ENCODE measurements around the gene CACNA1H. TPM values are rescaled to one million over a fixed set of nuclear protein-coding genes. Genes with fewer than 3 reads are reported as not detected.

Gene CACNA1H
- total and polyA plus RNA-seq, 9 of the 15 experiments (the other 6 are each of a cell fraction or from before 2014, with no cell fraction given), result 0.10 to 0.18 TPM; not detected in 7

DNA sequence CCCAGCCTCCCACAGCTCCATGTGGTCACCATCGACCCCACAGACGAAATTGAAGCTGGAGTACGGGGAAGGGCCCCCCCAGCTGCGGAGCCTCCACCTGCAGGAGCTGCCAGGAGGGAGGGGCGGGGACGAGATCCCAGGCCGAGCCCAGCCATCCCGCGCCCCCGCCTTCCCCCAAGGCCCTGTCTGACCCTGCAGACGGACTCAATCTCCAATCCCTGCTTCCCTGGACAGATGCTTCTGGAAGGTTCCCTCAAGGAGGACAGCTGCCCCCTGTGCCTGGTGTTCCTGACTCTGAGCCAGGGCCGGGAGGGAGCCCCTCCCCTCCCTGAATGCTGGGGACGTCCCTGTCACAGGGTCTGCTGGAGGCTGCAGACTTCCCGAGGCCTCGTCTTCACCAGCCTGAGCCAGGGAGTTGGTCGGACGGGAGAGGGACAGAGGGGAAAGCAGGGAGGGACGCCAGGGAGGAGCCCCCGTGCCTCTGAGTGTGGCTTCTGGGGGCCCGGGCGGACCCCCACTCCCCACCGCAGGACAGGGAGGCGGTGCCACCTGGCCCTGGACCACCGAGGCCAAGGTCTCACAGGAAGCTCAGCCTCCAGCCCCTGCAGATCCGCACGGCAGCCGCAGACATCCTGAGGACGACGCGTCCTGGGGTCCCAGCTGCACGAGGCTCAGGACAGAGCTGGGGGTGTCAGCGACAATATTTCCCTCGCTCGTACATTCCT is 35.6 kb upstream of the CACNA1H start (continued):
- TF ChIP-seq, protein P1, sequence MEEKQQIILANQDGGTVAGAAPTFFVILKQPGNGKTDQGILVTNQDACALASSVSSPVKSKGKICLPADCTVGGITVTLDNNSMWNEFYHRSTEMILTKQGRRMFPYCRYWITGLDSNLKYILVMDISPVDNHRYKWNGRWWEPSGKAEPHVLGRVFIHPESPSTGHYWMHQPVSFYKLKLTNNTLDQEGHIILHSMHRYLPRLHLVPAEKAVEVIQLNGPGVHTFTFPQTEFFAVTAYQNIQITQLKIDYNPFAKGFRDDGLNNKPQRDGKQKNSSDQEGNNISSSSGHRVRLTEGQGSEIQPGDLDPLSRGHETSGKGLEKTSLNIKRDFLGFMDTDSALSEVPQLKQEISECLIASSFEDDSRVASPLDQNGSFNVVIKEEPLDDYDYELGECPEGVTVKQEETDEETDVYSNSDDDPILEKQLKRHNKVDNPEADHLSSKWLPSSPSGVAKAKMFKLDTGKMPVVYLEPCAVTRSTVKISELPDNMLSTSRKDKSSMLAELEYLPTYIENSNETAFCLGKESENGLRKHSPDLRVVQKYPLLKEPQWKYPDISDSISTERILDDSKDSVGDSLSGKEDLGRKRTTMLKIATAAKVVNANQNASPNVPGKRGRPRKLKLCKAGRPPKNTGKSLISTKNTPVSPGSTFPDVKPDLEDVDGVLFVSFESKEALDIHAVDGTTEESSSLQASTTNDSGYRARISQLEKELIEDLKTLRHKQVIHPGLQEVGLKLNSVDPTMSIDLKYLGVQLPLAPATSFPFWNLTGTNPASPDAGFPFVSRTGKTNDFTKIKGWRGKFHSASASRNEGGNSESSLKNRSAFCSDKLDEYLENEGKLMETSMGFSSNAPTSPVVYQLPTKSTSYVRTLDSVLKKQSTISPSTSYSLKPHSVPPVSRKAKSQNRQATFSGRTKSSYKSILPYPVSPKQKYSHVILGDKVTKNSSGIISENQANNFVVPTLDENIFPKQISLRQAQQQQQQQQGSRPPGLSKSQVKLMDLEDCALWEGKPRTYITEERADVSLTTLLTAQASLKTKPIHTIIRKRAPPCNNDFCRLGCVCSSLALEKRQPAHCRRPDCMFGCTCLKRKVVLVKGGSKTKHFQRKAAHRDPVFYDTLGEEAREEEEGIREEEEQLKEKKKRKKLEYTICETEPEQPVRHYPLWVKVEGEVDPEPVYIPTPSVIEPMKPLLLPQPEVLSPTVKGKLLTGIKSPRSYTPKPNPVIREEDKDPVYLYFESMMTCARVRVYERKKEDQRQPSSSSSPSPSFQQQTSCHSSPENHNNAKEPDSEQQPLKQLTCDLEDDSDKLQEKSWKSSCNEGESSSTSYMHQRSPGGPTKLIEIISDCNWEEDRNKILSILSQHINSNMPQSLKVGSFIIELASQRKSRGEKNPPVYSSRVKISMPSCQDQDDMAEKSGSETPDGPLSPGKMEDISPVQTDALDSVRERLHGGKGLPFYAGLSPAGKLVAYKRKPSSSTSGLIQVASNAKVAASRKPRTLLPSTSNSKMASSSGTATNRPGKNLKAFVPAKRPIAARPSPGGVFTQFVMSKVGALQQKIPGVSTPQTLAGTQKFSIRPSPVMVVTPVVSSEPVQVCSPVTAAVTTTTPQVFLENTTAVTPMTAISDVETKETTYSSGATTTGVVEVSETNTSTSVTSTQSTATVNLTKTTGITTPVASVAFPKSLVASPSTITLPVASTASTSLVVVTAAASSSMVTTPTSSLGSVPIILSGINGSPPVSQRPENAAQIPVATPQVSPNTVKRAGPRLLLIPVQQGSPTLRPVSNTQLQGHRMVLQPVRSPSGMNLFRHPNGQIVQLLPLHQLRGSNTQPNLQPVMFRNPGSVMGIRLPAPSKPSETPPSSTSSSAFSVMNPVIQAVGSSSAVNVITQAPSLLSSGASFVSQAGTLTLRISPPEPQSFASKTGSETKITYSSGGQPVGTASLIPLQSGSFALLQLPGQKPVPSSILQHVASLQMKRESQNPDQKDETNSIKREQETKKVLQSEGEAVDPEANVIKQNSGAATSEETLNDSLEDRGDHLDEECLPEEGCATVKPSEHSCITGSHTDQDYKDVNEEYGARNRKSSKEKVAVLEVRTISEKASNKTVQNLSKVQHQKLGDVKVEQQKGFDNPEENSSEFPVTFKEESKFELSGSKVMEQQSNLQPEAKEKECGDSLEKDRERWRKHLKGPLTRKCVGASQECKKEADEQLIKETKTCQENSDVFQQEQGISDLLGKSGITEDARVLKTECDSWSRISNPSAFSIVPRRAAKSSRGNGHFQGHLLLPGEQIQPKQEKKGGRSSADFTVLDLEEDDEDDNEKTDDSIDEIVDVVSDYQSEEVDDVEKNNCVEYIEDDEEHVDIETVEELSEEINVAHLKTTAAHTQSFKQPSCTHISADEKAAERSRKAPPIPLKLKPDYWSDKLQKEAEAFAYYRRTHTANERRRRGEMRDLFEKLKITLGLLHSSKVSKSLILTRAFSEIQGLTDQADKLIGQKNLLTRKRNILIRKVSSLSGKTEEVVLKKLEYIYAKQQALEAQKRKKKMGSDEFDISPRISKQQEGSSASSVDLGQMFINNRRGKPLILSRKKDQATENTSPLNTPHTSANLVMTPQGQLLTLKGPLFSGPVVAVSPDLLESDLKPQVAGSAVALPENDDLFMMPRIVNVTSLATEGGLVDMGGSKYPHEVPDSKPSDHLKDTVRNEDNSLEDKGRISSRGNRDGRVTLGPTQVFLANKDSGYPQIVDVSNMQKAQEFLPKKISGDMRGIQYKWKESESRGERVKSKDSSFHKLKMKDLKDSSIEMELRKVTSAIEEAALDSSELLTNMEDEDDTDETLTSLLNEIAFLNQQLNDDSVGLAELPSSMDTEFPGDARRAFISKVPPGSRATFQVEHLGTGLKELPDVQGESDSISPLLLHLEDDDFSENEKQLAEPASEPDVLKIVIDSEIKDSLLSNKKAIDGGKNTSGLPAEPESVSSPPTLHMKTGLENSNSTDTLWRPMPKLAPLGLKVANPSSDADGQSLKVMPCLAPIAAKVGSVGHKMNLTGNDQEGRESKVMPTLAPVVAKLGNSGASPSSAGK (IDR thresholded peaks at IDR 0.05), result no peak
- TF ChIP-seq ZNF764 (CRISPR knock-in tag; IDR thresholded peaks at IDR 0.05; ENCODE audit: low read depth), result no peak

Measured in K562 (cell line).